ENCODE measurements around the gene IRGQ. TPM values are rescaled to one million over a fixed set of nuclear protein-coding genes. Genes with fewer than 3 reads are reported as not detected.

IRGQ gene
- total RNA-seq, 4 donors from 2014 or later: 20.2 to 25.8 (median 23.6) TPM

GRCh38 chr19:43634068-43634467, 38.1 kb upstream of the IRGQ start:
- in situ Hi-C loops (cut with MboI; ENCODE audit: low sequenced_read_pairs in 4 of 4): no loop called here
- ATAC-seq (no peak), DNase-seq (no peak)
- intact Hi-C loops (cut with DNase I; ENCODE audit: low total_unique reads): no loop called here
- H3K9me3 ChIP-seq: no peaks in the 10 kb centered on the region
- H3K4me1 ChIP-seq: peaks cover 0 to under 1% of the 10 kb centered on the region in 2 donors
- no peaks in the 10 kb centered on the region for H3K36me3 ChIP-seq
- H3K4me3 ChIP-seq: no peak overlapping the region
- TF ChIP-seq POLR2A (IDR thresholded peaks at IDR 0.05): no peak
- TF ChIP-seq CTCF (IDR thresholded peaks at IDR 0.05 in 4 of 5, conservative IDR thresholded peaks at IDR 0.05 in 1 of 5): no peak
- H3K27ac ChIP-seq: no peak overlapping the region
- no peaks in the 10 kb centered on the region for H3K27me3 ChIP-seq

GRCh38 chr19:43633520-43633919, 37.6 kb upstream of the IRGQ start:
- DNase-seq: no peak
- no peak for ATAC-seq
- Histone ChIP-seq H3K36me3 (no peaks in the 10 kb centered on the region), H3K27me3 (no peaks in the 10 kb centered on the region), H3K4me1 (no peaks in the 10 kb centered on the region), H3K27ac (no peak overlapping the region), H3K4me3 (no peak overlapping the region), H3K9me3 (no peaks in the 10 kb centered on the region)
- intact Hi-C loops (cut with DNase I; ENCODE audit: low total_unique reads) (no loop called here), in situ Hi-C loops (cut with MboI; ENCODE audit: low sequenced_read_pairs in 4 of 4) (no loop called here)
- TF ChIP-seq POLR2A (IDR thresholded peaks at IDR 0.05): no peak
- no peak for TF ChIP-seq CTCF (IDR thresholded peaks at IDR 0.05 in 4 of 5, conservative IDR thresholded peaks at IDR 0.05 in 1 of 5)

- no peaks in the 10 kb centered on the region for H3K36me3 ChIP-seq
- TF ChIP-seq CTCF (IDR thresholded peaks at IDR 0.05 in 4 of 5, conservative IDR thresholded peaks at IDR 0.05 in 1 of 5): no peak
- no peak for TF ChIP-seq POLR2A (IDR thresholded peaks at IDR 0.05)
- no peaks in the 10 kb centered on the region for H3K9me3 ChIP-seq
- H3K4me1 ChIP-seq: no peaks in the 10 kb centered on the region
- no peaks in the 10 kb centered on the region for H3K27me3 ChIP-seq
- ATAC-seq (no peak), DNase-seq (no peak)
- in situ Hi-C loops (cut with MboI; ENCODE audit: low sequenced_read_pairs in 4 of 4) (no loop called here), intact Hi-C loops (cut with DNase I; ENCODE audit: low total_unique reads) (no loop called here)
- no peak overlapping the region for H3K27ac ChIP-seq
- H3K4me3 ChIP-seq: no peak overlapping the region
These were observed 35.6 kb upstream of the IRGQ start for GRCh38 chr19:43631491-43631890.

GRCh38 chr19:43628646-43629326, 32.9 kb upstream of the IRGQ start:
- Histone ChIP-seq H3K4me3 (no peak overlapping the region), H3K4me1 (no peaks in the 10 kb centered on the region), H3K27me3 (no peaks in the 10 kb centered on the region), H3K36me3 (no peaks in the 10 kb centered on the region), H3K9me3 (no peaks in the 10 kb centered on the region), H3K27ac (no peak overlapping the region)
- intact Hi-C loops (cut with DNase I; ENCODE audit: low total_unique reads): no loop called here
- ATAC-seq: no peak
- TF ChIP-seq CTCF (IDR thresholded peaks at IDR 0.05 in 4 of 5, conservative IDR thresholded peaks at IDR 0.05 in 1 of 5): no peak
- no peak for TF ChIP-seq POLR2A (IDR thresholded peaks at IDR 0.05)
- no peak for DNase-seq
- in situ Hi-C loops (cut with MboI; ENCODE audit: low sequenced_read_pairs in 4 of 4): no loop called here

GRCh38 chr19:43626838-43627237, 30.9 kb upstream of the IRGQ start:
- H3K4me3 ChIP-seq: no peak overlapping the region
- in situ Hi-C loops (cut with MboI; ENCODE audit: low sequenced_read_pairs in 4 of 4) (no loop called here), intact Hi-C loops (cut with DNase I; ENCODE audit: low total_unique reads) (no loop called here)
- no peaks in the 10 kb centered on the region for H3K27me3 ChIP-seq
- no peaks in the 10 kb centered on the region for H3K4me1 ChIP-seq
- H3K9me3 ChIP-seq: no peaks in the 10 kb centered on the region
- DNase-seq: no peak
- no peak for TF ChIP-seq CTCF (IDR thresholded peaks at IDR 0.05 in 4 of 5, conservative IDR thresholded peaks at IDR 0.05 in 1 of 5)
- no peak for TF ChIP-seq POLR2A (IDR thresholded peaks at IDR 0.05)
- ATAC-seq: no peak
- no peak overlapping the region for H3K27ac ChIP-seq
- no peaks in the 10 kb centered on the region for H3K36me3 ChIP-seq

Measured in gastrocnemius medialis (tissue), 4 donors.